T1000 (cell line): ENCODE measurements around the gene GTF3C1.

Experiments used
- DNase-seq: peaks from one replicate; lab custom pipeline; 2025; ENCODE audit warnings: mixed read lengths; lab: John Stamatoyannopoulos, UW

GTF3C1 gene

DNA sequence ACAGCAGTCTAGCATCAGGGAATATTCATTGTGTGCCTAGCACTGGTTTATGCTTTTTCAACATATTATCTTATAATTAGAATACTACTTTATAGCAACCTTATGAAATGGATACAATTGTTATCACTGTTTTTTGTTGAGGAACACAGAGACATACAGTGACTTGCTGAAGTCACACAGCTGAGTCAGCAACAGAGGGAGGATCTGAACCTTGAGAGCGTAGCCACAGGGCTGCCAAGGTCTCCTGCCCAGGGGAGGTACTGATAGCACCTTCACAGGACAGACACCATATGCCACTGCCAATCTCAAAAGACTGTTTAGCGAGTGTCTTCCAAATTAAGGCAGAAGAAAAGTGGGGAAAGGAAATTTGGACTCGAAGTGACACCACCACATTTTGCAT lies 63.0 kb downstream of the GTF3C1 start:
- no peak for DNase-seq

DNA sequence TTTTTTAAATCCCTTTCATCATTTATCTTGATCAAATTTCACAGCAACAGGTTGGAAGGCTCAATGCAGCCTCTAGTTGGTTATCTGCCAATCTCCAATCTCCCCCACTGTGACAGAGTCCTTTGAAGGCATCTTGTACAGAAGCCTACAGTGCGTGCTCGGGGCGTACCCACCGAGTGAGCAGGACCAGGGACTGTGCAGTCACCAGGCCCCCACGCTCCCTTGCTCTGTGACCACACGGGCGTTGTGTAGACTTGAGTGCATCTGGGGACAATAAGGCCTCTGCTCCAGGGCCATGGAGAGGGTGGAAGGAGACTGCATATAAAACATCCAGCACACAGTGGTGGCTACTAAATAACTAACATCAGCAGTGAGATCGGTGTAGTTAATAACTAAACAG lies 63.4 kb downstream of the GTF3C1 start:
- no peak for DNase-seq

DNA sequence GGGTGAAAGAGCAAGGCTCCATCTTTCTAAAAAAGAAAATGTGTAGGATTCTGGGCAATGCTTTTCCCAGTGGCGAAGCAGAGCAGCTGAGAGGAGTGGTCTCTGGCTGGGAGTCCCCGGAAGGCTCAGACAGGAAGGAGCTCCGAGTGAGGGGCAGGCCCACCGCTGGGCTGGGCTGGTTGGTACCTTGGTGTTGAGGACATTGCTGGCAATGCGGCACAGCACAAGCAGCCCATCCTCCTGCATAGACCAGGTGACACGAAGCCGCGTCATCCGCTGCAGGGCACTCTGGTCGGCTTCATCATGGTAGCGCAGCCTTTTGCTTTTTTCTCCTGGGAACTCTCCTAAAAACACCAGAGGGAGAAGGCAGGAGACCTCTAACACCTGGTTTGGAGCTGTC lies 63.9 kb downstream of the GTF3C1 start:
- DNase-seq: no peak

DNA sequence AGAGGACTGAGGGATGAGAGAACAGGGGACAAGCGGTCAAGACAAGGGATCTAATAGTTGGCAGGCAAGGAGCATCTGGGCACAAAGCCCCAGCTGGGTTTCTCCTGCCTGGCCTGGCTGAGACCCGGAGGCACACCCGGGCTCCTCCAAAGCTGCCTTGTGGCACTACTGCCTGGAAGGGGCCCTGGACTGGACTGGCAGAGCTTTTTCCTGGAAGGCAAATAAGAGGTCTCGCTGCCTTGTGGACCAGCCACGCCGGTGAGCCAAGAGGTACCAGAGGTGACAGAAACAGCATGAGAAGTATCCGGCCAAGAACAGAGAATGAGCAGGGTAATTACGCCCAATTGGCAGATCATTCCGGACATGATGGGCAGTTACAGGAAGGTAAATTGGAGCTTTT lies 64.6 kb downstream of the GTF3C1 start:
- DNase-seq: no peak

DNA sequence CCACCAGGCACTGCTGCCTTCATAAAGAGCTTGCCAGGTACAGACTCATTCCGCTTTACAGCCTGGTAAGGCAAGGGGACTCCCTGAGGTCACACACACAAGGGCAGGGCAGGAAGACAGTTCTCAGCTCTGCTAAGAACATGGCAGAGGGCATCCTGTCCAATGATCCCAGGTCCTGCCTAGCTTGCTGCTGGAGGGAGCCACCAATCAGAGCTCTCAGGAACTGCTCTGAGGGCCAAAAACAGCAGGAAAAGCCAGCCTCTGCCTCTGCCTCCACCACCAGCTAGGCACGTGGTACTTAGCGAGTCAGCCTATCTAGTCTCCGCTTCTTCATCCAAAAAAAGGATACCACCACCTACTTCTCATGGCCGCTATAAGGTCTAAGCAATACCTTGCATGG lies 66.1 kb downstream of the GTF3C1 start:
- no peak for DNase-seq

DNA sequence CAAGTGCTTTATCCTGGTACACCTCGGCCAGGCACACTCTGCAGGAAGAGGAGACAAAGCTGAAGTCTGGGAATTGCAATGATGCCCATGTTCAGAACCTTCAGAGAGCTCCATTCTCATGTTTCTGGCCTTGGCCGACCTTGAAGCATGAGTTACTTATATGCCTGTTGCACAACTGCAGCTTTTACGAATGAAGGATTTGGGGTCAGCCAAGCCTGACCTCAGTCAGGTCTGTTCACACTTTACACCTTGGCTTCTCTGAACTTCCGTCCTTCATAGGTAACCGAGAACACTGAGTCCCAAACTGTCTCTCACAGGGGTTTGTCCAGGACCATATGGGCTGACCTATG lies 66.7 kb downstream of the GTF3C1 start:
- DNase-seq: no peak

DNA sequence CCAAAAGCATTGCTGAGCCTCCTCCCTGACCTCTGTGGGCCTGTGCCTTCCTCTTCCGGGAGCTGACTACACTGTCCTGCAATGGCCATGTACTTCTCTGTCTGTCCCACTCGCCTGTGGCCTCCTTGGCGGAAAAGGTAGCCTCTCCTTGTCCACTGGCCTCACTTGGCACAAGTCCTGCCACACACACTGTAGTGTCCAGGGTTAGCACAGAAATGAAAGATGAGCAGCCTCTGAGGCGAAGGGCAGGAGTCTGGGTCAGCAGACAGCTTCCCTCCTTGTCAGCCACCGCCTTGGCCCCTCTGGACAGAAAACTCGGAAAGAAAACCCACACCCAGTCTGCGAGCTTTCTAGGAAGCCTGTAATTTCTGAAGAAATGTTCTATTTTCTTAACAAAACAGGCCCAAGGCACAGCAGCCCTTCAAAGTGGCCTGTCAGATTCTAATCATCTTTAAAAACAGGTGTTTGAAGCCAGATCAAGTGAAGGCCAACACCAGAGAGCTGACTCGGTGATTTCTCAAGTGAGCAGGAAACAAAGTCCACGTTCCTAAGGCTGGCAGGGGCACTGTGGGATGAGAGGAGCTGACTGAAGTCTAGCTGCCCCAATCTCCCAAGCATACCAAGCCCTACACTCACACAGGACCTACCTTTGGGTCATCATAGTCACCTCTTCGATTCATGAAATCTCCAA lies 67.2 kb downstream of the GTF3C1 start:
- no peak for DNase-seq

DNA sequence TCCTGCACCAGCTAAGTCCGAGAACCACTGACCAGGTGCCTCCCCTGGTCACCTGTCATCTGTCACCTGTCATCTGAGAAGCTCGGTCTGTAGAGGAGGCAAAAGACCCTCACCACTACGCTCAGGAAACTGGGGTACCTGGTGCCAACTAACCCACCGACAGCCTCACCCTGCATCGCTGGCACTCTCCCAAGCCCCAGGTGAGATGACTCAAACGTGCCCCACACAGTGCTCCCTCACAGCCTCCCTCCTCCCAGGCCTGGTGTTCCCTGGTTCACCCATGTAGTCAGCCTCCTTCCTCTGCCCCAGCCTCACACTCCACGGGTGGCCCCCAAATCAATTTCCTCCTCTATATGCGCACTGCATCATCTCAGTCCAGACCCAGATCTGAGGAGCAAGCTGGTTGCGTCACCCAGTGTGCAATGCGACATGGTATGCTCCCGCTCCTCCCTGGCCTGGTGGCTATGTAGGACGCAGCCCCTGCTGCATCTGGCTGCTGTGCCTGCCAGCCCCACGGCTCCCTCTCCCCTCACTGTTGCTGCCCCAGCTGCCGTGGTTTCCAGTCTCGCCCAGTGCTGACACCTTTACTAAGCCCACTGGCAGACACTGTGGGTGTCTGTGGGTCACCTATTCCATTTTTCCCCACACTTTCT lies 68.3 kb downstream of the GTF3C1 start:
- no peak for DNase-seq

DNA sequence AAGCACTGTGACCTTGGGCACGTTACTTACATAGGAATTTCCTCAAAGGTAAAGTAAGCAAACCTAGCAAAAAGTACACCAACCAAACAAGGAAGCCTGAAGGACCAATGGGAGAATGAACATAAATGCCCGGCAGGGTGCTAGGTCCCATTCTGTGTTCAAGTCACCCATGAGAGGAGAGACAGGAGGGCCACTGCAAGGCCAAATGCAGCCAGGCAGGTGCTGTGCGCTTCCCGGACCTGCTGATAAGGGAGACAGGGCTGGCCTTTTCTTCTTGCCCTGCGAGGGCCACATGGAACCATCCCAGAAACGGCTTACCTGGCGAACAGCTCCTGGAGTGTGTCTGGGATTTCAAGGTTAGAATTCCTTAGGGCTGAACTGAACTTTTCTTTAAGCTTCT lies 69.0 kb downstream of the GTF3C1 start:
- no peak for DNase-seq

DNA sequence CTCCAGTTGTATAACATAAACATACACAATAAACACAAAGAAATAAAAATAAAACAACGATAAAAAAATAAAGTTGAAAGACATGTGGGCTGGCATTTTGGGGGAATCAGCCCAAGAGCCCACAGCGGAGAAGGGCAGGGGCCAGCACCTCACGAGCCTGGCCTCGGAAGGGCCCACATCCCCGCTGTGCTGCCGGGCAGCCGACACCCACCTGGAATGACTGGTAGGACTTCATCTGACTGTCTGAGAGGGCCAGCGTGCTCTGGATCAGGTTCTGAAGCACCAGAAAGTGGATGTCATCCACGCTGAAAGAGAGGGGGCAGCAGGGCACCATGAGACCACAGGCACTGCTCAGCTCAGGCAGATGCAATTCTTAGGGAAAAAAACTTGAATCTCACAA lies 73.5 kb downstream of the GTF3C1 start:
- DNase-seq: no peak

DNA sequence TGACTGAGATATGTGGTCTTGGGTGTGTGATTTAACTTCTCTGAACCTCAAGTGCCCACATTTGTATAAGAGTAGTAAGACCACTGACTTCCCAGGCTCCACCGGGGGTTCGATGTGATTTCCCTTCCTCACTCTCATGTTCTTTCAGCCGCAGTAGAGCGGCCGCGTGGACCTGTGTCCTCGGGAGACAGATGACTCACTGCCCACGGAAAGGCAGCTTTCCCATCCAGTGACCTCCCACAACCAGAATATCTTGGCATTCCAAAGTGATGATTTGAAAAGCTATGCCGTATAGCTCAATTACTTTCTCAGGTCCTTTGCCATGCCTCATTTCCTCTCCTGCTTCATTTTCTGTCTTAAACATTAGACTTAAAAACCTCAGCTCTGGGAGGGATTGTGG lies 74.2 kb downstream of the GTF3C1 start:
- peak; percentile 43 for DNase-seq

DNA sequence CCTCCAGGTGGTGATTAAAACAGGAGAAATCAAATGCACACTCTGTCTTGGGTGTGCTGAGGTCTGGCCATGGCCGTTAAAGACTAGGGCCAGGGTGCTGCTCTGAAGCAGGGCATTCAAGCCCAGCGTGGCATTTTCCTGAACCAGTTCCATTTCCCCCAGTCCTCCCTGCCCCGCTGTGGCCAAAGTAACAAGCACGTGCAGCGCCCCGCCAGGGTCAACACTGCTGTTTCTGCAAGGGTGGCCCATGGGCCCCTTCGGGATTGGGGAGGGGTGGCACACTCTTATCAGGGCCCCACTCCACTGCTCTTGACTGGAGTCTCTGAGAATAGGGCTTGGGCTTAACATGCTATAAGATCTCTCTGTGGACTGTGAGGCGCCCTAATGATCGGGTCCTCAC lies 74.8 kb downstream of the GTF3C1 start:
- no peak for DNase-seq

DNA sequence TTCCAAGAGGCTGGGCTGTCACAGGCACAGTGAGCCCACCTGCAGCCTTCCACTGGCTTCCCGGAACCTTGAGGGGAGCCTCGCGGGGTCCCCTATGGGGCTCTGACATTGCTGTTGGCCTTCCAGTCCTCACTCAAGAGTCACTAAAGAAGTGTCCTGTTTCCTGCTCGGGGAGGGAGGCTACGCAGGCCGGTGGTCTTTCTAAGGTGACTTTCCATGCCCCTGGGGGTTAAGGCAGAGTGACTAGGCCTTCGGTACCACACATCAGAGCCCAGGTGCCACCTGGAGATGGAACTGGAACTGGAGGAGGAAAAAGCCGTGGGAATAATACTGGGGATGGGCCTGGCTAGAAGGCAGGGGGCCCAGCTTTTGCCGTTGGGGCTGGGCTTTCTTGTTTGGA lies 75.7 kb downstream of the GTF3C1 start:
- no peak for DNase-seq

DNA sequence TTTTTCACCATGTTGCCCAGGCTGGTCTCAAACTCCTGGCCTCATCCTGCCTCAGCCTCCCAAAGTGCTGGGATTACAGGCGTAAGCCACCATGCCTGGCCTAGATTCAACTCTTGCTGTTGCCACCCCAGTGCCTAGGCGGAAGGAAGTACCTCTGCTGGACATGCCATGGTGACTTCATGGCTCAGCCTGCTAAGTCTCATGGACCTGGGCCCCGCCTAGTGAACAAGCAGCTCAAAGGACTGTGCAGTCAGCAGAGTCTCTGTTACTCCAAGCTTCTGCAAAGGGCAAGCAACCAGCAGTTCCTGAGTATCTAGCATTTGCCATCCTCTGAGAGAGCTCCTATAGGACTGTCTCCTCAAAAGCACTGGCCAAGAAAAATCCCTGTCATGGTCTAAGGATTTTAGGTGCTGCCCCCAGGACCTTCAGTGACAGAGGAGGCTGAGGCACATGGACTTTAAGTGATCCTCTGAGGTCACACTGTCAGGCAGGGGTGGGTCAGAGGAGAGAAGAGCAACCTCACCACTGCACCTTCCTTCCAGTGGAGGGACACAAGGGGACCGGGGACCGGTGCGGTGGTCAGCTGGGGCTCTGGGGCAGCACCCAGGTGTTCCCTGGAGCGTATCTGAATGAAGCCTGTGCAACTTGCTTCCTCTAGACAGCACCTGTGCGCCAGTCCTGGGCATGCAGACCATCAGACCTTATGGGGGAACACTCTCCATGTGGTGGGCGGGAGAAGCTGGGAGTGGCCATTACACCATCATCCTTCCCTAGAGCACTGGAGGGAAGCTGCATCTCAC lies 76.4 kb downstream of the GTF3C1 start:
- no peak for DNase-seq

DNA sequence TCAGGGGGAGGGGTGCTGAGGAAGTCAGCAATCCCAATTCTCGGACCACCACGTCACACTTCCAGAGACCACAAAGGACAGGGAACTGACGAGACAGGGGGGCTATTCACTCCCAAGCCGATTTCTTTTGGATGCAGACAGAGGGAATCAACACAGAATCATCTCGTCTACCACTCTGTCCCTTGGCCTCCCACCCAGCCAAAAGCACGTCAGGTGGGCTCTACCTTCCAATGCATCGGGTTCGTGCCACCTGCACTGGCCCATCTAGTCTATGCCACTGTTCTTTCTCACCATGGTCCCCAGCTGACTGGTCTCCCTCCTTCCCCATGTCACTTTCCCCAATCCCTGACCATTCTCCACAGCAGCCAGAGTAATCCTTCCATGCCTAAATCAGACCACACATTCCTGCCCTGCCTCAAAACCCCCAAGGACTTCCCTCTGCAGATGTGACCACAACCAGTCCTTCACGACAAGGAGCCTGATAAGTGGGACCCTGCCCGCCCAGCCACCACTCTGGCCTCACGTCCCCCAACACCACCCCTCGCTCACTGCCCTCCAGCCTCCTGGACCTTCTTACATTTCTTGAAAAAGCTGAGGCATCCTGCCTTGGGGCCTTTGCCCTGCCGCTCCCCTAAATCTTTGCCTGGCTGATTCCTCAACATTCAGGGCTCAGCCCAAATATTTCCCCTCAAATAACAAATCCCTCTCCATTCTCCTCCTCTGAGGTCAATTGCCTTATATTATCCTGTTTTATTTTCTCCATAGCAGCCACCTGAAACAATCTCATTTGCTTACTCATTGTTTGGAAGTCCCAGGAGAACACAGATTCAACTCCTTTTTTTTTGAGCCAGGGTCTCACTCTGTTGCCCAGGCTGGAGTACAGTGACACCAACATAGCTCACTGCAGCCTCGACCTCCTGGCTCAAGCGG lies 77.4 kb downstream of the GTF3C1 start:
- DNase-seq: no peak

DNA sequence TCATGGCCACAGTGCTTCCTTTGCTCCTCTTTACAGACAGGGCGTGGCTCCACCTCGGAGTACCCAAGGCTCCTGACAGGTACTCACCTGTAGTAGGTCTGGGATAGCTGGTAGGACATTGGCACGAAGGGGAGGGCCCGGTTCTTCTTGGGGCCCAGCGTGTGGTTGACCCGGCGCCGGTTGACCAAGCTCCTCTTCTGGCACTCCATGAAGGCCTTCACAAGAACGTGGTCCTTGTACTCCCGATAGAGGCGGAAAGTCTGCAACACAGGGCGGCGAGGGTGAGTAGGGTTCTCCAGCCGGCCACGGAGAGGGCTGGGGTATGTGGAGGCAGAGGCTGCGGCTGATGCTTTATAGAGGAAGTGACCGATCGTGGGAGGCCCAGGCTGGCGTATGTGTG lies 78.1 kb downstream of the GTF3C1 start:
- DNase-seq: no peak

DNA sequence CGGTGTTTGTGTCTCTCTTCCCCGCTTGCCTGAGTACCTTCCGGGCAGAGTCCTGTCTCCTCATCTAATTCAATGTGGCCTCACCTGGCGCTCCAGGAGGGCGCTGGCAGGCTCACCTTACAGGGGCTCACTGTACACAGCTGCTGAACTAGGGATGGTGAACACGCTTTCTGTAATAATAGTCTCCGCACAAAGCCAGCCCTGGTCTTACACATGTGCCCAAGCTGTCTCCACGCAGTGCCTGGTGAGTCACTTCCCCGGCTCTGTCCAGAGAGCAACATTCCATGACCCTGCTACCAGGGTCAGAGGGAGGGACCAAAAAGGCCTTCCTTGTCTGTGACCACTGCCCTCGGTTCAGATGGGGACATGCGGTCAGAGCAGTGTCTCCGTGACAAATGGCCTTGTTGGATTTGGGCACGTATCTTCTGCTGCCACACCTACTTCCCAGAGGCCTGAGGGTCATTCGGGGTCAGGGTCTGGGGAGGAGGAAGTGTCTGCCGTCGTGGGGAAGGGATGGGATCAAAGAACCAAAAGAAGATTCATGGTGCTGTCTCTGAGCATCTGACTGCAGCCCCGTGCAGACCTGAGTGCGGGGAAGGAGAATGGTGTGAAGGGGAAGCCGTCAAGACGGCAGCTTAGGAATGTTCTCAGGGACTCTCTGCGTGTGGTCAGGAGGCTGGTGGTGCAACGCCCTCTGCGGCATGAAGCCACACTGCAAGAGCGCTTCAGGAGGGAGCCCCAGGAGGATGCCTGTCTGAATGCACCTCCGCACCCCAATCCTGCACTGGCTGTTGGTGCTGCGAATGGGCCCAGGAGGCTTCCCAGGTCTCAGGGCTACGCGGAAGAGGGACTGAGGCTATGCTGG lies 78.9 kb downstream of the GTF3C1 start:
- DNase-seq: no peak

DNA sequence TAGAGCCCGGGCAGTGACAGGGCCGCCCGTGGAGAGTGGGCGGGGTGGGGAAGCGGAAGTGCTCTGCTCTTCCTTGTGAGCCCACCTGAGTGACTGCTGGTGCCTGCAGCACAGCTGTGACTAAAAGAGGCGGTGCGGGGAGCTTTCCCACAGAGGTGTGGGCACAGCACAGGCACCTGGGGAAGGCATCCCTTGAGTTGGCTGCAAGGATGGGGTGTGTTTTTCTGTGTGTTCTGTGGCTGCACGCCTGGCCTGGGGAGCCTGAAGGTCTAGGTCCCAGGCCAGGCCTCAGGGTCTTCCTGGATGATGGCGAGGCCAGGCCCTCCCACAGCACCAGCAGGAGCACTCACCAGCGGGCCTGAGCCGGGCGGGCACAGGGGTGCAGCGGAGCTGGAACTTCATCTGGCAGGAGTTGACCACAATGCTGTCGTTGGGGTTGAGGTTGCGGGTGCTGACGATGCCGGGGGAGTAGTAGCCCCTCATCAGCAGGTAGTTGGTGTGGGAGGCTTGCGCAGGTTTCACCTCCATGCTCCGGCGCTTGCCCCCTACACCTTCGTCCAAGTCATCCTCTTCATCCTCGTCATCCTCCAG lies 80.7 kb downstream of the GTF3C1 start:
- no peak for DNase-seq

DNA sequence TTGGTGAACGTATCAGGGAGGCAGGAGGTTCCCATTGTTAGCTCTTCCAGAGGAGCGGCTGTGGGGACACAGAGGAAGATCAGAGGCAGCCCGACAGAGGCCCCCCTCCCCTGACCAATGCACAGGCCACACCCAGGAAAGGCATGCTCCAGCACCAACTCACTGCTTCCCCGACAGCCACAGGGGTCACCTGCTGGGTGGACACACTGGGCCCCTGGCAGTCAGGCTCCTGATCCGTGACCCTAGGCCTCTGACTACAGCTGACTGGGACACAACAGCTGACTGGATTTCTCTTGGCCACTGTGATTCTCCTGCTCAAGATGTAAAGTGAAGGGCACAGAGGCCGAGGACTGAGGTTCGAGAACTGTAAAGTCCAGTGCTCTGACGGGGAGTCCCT lies 84.2 kb downstream of the GTF3C1 start:
- no peak for DNase-seq

DNA sequence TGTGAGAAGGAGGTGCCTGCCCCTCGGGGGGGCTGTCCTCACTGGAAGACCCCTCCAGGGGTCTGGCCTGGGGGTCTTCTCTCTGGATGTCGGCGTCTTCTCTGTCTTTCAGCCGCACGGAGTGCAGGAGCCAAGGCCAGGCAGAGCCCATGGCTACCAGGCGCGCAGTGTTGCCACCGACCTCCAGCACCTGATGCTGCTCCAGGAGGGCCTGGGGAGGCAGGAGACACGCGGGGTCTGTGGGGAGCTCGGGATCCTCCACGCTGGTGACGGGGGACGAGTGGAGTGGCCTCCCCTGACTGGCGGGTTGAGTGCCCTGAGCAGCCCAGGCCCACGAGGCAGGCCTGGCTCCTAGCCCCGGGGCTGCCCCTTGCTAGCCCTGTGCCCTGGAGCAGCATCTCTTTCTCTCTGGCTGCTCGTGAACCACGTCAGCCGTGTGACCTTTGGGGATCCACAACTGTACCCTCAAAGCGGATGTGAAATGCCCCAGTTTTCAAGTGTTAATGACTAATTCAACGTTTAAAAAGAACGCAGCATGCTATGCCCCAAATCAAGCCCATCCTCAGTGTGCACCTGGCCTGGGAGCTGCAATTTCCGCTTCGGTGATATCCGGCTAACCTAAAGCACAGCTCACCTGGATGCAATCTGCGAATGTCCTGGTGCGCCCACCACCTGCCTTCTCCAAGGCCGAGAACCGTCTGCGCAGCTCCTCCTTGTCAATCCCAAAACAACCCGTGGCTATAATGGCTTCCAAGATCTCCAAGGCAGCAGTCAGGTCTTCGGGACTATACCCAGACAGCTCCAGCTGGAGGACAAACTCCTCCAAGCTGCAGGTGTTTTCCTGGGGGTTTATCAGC lies 84.9 kb downstream of the GTF3C1 start:
- DNase-seq: no peak
